A549 (cell line): ENCODE data around the gene CCDC88B. TPM values are rescaled to one million over a fixed set of nuclear protein-coding genes. Genes with fewer than 3 reads are reported as not detected.

ENCODE experiments used
- ATAC-seq, 2 experiments: fragments of 200-7000 bp in 1 of 2; fragments of >200 bp in 1 of 2; cut with Nextera tagmentation in 1 of 2; cut with Tn5 transposase in 1 of 2; 3 replicates each; pipeline versions ENCODE4 v1.8.0 to v1.9.1; 2018 to 2020; ENCODE audit warnings: mild to moderate bottlenecking in 1 of 2, moderate library complexity in 1 of 2
- CTCF ChIA-PET: fragments of 300-600 bp; sonication (Branson Sonifier 250); formaldehyde crosslinking; extraction: SDS; loops from one replicate; lab custom pipeline; 2021; ENCODE audit warnings: antibody characterized with exemption, inconsistent platforms; lab: Yijun Ruan, JAX
- POLR2A ChIA-PET: fragments of 350-600 bp; formaldehyde crosslinking; extraction: SDS; loops from one replicate; lab custom pipeline; 2021; ENCODE audit warnings: antibody characterized with exemption, inconsistent platforms; lab: Yijun Ruan, JAX
- DNase-seq, 2 experiments: peaks; one replicate each; pipeline versions ENCODE4 v3.0.0 to v3.0.0-alpha.2; 2011 to 2016; ENCODE audit warnings: low read depth in 1 of 2, low spot score in 1 of 2
- FAIRE-seq: peaks from 2 replicates; lab custom pipeline; 2011; peaks lifted over from hg19 to GRCh38; lab: Jason Lieb, UNC
- H3K27ac ChIP-seq, 2 experiments: fragments of >200 bp; sonication (Bioruptor Twin); formaldehyde crosslinking; 3 replicates each; pipeline ENCODE4 v1.5.1; 2016 to 2017
- H3K4me1 ChIP-seq: fragments of >200 bp; sonication (Bioruptor Twin); formaldehyde crosslinking; 3 replicates; pipeline ENCODE4 v1.6.1; 2016
- H3K4me2 ChIP-seq: fragments of >200 bp; sonication (Bioruptor Twin); formaldehyde crosslinking; 3 replicates; pipeline ENCODE4 v1.6.1; 2016
- H3K4me3 ChIP-seq: fragments of >200 bp; sonication (Bioruptor Twin); formaldehyde crosslinking; 3 replicates; pipeline ENCODE4 v1.5.1; 2016
- H3K9me3 ChIP-seq: fragments of >200 bp; sonication (Bioruptor Twin); formaldehyde crosslinking; 3 replicates; pipeline ENCODE4 v1.6.1; 2016
- CBX2 ChIP-seq: fragments of 200-600 bp; sonication (generic); IDR thresholded peaks from 2 replicates; pipeline ENCODE4 v1.6.1; 2016; ENCODE audit warnings: low read depth, mild to moderate bottlenecking, borderline replicate concordance
- CEBPB ChIP-seq, 2 experiments: fragments of >200 bp in 1 of 2; sonication (Bioruptor Twin) in 1 of 2; formaldehyde crosslinking in 1 of 2; IDR thresholded peaks; 2 replicates each; pipeline ENCODE4 v1.6.1; 2012 to 2016
- EHF ChIP-seq: fragments of 250-450 bp; sonication (Bioruptor Pico); IDR thresholded peaks from 2 replicates; pipeline ENCODE4 v1.5.0; 2020; ENCODE audit warnings: mild to moderate bottlenecking
- EHMT2 ChIP-seq: fragments of 200-600 bp; sonication (generic); IDR thresholded peaks from 2 replicates; pipeline ENCODE4 v1.6.1; 2016; ENCODE audit warnings: antibody characterized with exemption, low read depth, mild to moderate bottlenecking, moderate library complexity
- EP300 ChIP-seq, 2 experiments: fragments of >200 bp; sonication (Bioruptor Twin); formaldehyde crosslinking; IDR thresholded peaks; 2 replicates in 1 of 2; 3 replicates in 1 of 2; pipeline ENCODE4 v1.6.1; 2016 to 2017
- FOSL2 ChIP-seq, 2 experiments: fragments of 450-650 bp in 1 of 2; fragments of >200 bp in 1 of 2; sonication (Bioruptor Twin) in 1 of 2; formaldehyde crosslinking; IDR thresholded peaks; 2 replicates each; pipeline versions ENCODE4 v1.5.0 to v1.6.1; 2016 to 2020; ENCODE audit warnings: mild to moderate bottlenecking in 1 of 2, moderate library complexity in 1 of 2
- GATA3 ChIP-seq: IDR thresholded peaks from 2 replicates; pipeline ENCODE4 v1.6.1; 2012; ENCODE audit warnings: borderline replicate concordance
- HDAC2 ChIP-seq: fragments of 200-600 bp; sonication (generic); IDR thresholded peaks from 2 replicates; pipeline ENCODE4 v1.6.1; 2016
- JUNB ChIP-seq: fragments of >200 bp; sonication (Bioruptor Twin); formaldehyde crosslinking; IDR thresholded peaks from 2 replicates; pipeline ENCODE4 v1.6.1; 2016
- KDM1A ChIP-seq: fragments of 200-600 bp; sonication (generic); IDR thresholded peaks from 2 replicates; pipeline ENCODE4 v1.6.1; 2016; ENCODE audit warnings: low read depth, mild to moderate bottlenecking
- MAFK ChIP-seq: fragments of 450-650 bp; IDR thresholded peaks from 2 replicates; pipeline ENCODE4 v1.6.1; 2014; ENCODE audit not compliant: partially characterized antibody
- MYC ChIP-seq: IDR thresholded peaks from 2 replicates; pipeline ENCODE4 v1.6.1; 2012; ENCODE audit warnings: mild to moderate bottlenecking, inconsistent platforms, low read length, improper control_type of control experiment, borderline replicate concordance
- NPAS2 ChIP-seq: fragments of 250-450 bp; sonication (Bioruptor Pico); IDR thresholded peaks from 2 replicates; pipeline ENCODE4 v1.8.0; 2022; ENCODE audit warnings: mild to moderate bottlenecking, moderate library complexity, borderline replicate concordance
- NR3C1 ChIP-seq: fragments of >200 bp; sonication (Bioruptor Twin); formaldehyde crosslinking; IDR thresholded peaks from 3 replicates; pipeline ENCODE4 v1.6.1; 2017
- POLR2AphosphoS2 ChIP-seq: conservative IDR thresholded peaks from 2 replicates; pipeline ENCODE4 v1.6.1; 2012; ENCODE audit warnings: low read length, improper control_type of control experiment, inconsistent platforms
- RAD21 ChIP-seq, 2 experiments: fragments of >200 bp in 1 of 2; sonication (Bioruptor Twin) in 1 of 2; formaldehyde crosslinking in 1 of 2; IDR thresholded peaks in 1 of 2; conservative IDR thresholded peaks in 1 of 2; 2 replicates in 1 of 2; 3 replicates in 1 of 2; pipeline ENCODE4 v1.6.1; 2012 to 2018; ENCODE audit warnings: inconsistent platforms in 1 of 2
- TFCP2L1 ChIP-seq: fragments of 250-450 bp; sonication (Bioruptor Pico); IDR thresholded peaks from 2 replicates; pipeline ENCODE4 v1.5.0; 2021; ENCODE audit warnings: mild to moderate bottlenecking
- ZFP36 ChIP-seq: fragments of 450-650 bp; IDR thresholded peaks from 2 replicates; pipeline ENCODE4 v1.6.1; 2014; ENCODE audit warnings: borderline replicate concordance; ENCODE audit not compliant: partially characterized antibody
- whole genome bisulfite sequencing: methylation state at CpG from one replicate; pipeline ENCODE4 v1.1.6; 2017; ENCODE audit errors: missing lambda C conversion rate; 5-methylcytosine and 5-hydroxymethylcytosine counted together
- polyA plus RNA-seq, 4 experiments: library from polyadenylated mRNA; depleted of rRNA in 3 of 4; stranded (reverse); fragments of >200 nt; fragmentation: RNase III in 1 of 4; extraction: RNeasy Plus Mini Kit Qiagen cat#74134 plus additional on column Dnase treatment in 1 of 4; gene quantifications; 2 replicates in 3 of 4; 3 replicates in 1 of 4; pipeline ENCODE4 v1.2.3, GENCODE V29; 2011 to 2017
- TF ChIP-seq, protein P1 (sequence below): fragments of 450-650 bp; IDR thresholded peaks from 2 replicates; pipeline ENCODE4 v1.6.1; 2014; ENCODE audit warnings: antibody characterized with exemption
- TF ChIP-seq, protein P2 (sequence below): IDR thresholded peaks from 2 replicates; pipeline ENCODE4 v1.6.1; 2012
- TF ChIP-seq, protein P3 (sequence below): fragments of 200-600 bp; sonication (generic); IDR thresholded peaks from 2 replicates; pipeline ENCODE4 v1.6.1; 2016; ENCODE audit warnings: antibody characterized with exemption, mild to moderate bottlenecking, moderate library complexity
- TF ChIP-seq, protein P4 (sequence below): fragments of >200 bp; sonication (Bioruptor Twin); formaldehyde crosslinking; IDR thresholded peaks from 3 replicates; pipeline ENCODE4 v1.6.1; 2016
- TF ChIP-seq, protein P5 (sequence below): IDR thresholded peaks from 2 replicates; pipeline ENCODE4 v1.6.1; 2012
- TF ChIP-seq, protein P6 (sequence below): fragments of 250-450 bp; sonication (Bioruptor Pico); IDR thresholded peaks from 2 replicates; pipeline ENCODE4 v1.5.0; 2020; ENCODE audit warnings: low read depth, mild to moderate bottlenecking, moderate library complexity

CCDC88B gene
- polyA plus RNA-seq, 2 of the 4 experiments (the other 2 are of a cell fraction): 4.8 to 8.8 TPM

DNA sequence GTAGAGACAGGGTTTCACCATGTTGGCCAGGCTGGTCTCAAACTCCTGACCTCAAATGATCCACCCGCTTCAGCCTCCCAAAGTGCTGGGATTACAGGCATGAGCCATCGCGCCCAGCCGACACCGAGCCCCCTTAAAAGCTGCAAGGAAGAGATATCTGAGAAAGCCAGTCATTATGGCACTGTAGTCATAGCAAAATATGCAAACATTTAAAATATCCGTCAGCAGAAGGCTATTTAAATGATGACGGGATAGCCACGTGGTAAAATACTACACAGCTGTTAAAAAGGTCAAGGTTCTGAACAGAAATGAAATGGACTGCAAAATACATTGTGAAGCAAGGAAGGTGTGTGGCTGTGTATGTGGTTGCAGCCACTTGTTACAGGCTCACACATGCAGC is 6.4 kb upstream of the CCDC88B start:
- WGBS: 96% methylated on average over 8 of the region's 8 CpGs
- FAIRE-seq: no peak
- no peak overlapping the region for H3K4me3 ChIP-seq
- no peak for ATAC-seq
- H3K4me1 ChIP-seq: peaks cover 36% of the 10 kb centered on the region
- H3K4me2 ChIP-seq: no peak overlapping the region
- H3K9me3 ChIP-seq: no peaks in the 10 kb centered on the region
- DNase-seq: no peak
- H3K27ac ChIP-seq: peak overlapping the region in 1 of 2 experiments; percentile 91; a peak in 2 of 6 replicates
- CTCF ChIA-PET: interaction anchor here (2.2 to 33.9 kb wide), 4 partner anchors 11 to 37 kb away, joined by 5 to 996 read pairs (median 177); partner anchors contain the start of genes CATSPERZ, CCDC88B, ESRRA and PRDX5
- POLR2A ChIA-PET: interaction anchor here (2.8 kb wide), 1 partner anchor 16 kb away, joined by 45 read pairs; the partner anchor contains the start of genes PRDX5 and TRMT112
- TF ChIP-seq TFCP2L1 (CRISPR knock-in tag) (no peak), EP300 (IDR thresholded peaks at IDR 0.05) (no peak), RAD21 (conservative IDR thresholded peaks at IDR 0.05 in 1 of 2, IDR thresholded peaks at IDR 0.05 in 1 of 2) (no peak)
- TF ChIP-seq, protein P1, sequence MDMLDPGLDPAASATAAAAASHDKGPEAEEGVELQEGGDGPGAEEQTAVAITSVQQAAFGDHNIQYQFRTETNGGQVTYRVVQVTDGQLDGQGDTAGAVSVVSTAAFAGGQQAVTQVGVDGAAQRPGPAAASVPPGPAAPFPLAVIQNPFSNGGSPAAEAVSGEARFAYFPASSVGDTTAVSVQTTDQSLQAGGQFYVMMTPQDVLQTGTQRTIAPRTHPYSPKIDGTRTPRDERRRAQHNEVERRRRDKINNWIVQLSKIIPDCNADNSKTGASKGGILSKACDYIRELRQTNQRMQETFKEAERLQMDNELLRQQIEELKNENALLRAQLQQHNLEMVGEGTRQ: no peak
- TF ChIP-seq, all 56 proteins: peak for 0

DNA sequence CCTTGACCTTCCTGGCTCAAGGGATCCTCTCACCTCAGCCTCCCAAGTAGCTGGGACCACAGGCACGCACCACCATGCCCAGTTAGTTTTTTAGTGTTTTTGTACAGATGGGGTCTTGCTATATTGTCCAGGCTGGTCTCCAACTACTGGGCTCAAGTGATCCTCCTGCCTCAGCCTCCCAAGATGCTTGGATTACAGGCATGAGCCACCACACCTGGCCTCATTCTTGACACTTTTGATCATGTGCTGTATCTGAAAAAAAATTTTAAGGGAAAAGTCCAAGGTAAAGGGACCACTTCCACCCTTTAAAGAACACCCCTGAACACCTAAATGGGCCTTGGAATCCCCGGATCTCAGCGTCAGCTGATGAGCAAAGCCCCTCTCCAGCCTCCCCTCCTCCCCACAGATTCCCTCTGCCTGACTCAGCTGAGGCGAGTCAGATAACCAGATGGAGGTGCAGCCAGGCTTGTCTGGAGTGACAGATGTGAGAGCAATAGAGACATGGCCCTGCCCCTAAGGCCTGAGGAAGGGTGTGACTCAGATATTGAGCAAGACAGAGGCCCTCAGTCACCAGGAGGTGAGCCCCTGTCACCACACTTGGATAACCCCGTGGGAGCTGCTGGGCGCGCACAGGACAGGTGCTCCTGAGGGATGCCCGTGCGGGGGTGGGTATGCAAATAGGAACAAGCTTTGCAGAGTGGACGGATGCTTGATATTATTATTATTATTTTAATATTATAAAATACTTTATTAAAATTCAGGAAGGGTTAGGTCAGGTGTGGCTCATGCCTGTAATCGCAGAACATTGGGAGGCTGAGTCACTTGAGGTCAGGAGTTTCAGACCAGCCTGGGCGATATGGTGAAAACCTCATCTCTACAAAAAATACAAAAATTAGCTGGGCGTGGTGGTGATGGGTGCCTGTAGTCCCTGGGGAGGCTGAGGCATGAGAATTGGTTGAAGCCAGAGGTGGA is 5.0 kb upstream of the CCDC88B start:
- peak; percentile 87 to 94 for ATAC-seq
- ChIA-PET CTCF (interaction anchor here (1.0 to 33.9 kb wide), 6 partner anchors 9 to 25 kb away, joined by 3 to 996 read pairs (median 6); partner anchors contain the start of genes CATSPERZ, ESRRA, PRDX5 and TRMT112), POLR2A (interaction anchor here (0.8 to 1.8 kb wide), 3 partner anchors 18 to 31 kb away, joined by 3 to 19 read pairs (median 4); partner anchors contain the start of genes PRDX5 and TRMT112)
- Histone ChIP-seq H3K27ac (peak overlapping the region; percentile 51 to 91), H3K4me2 (peak overlapping the region; percentile 70), H3K9me3 (no peaks in the 10 kb centered on the region), H3K4me3 (no peak overlapping the region), H3K4me1 (peaks cover 36% of the 10 kb centered on the region)
- DNase-seq: peak; percentile 96 to 97
- 8% methylated on average over 13 of the region's 13 CpGs for WGBS
- no peak for FAIRE-seq
- TF ChIP-seq CEBPB (IDR thresholded peaks at IDR 0.05): peak; percentile 92 to 98
- TF ChIP-seq, protein P2, sequence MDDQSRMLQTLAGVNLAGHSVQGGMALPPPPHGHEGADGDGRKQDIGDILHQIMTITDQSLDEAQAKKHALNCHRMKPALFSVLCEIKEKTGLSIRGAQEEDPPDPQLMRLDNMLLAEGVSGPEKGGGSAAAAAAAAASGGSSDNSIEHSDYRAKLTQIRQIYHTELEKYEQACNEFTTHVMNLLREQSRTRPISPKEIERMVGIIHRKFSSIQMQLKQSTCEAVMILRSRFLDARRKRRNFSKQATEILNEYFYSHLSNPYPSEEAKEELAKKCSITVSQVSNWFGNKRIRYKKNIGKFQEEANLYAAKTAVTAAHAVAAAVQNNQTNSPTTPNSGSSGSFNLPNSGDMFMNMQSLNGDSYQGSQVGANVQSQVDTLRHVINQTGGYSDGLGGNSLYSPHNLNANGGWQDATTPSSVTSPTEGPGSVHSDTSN: peak; percentile 88
- TF ChIP-seq GATA3: peak; percentile 75; the same call in 1 of the 2 replicates
- no peak for TF ChIP-seq NR3C1
- no peak for TF ChIP-seq EHF (CRISPR knock-in tag)
- peak; percentile 86 for TF ChIP-seq FOSL2 (IDR thresholded peaks at IDR 0.05)
- peak; percentile 97 for TF ChIP-seq FOSL2 (CRISPR knock-in tag; IDR thresholded peaks at IDR 0.05)
- peak; percentile 80; the same call in 1 of the 2 replicates for TF ChIP-seq KDM1A
- TF ChIP-seq, protein P3, sequence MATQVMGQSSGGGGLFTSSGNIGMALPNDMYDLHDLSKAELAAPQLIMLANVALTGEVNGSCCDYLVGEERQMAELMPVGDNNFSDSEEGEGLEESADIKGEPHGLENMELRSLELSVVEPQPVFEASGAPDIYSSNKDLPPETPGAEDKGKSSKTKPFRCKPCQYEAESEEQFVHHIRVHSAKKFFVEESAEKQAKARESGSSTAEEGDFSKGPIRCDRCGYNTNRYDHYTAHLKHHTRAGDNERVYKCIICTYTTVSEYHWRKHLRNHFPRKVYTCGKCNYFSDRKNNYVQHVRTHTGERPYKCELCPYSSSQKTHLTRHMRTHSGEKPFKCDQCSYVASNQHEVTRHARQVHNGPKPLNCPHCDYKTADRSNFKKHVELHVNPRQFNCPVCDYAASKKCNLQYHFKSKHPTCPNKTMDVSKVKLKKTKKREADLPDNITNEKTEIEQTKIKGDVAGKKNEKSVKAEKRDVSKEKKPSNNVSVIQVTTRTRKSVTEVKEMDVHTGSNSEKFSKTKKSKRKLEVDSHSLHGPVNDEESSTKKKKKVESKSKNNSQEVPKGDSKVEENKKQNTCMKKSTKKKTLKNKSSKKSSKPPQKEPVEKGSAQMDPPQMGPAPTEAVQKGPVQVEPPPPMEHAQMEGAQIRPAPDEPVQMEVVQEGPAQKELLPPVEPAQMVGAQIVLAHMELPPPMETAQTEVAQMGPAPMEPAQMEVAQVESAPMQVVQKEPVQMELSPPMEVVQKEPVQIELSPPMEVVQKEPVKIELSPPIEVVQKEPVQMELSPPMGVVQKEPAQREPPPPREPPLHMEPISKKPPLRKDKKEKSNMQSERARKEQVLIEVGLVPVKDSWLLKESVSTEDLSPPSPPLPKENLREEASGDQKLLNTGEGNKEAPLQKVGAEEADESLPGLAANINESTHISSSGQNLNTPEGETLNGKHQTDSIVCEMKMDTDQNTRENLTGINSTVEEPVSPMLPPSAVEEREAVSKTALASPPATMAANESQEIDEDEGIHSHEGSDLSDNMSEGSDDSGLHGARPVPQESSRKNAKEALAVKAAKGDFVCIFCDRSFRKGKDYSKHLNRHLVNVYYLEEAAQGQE: no peak
- TF ChIP-seq CBX2: no peak
- TF ChIP-seq POLR2AphosphoS2: no peak
- TF ChIP-seq, protein P4, sequence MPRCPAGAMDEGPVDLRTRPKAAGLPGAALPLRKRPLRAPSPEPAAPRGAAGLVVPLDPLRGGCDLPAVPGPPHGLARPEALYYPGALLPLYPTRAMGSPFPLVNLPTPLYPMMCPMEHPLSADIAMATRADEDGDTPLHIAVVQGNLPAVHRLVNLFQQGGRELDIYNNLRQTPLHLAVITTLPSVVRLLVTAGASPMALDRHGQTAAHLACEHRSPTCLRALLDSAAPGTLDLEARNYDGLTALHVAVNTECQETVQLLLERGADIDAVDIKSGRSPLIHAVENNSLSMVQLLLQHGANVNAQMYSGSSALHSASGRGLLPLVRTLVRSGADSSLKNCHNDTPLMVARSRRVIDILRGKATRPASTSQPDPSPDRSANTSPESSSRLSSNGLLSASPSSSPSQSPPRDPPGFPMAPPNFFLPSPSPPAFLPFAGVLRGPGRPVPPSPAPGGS: 0 out of 3 replicates have a peak, but pooled peaks have one; percentile 24
- TF ChIP-seq HDAC2: no peak
- TF ChIP-seq, protein P5, sequence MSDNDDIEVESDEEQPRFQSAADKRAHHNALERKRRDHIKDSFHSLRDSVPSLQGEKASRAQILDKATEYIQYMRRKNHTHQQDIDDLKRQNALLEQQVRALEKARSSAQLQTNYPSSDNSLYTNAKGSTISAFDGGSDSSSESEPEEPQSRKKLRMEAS: 0 out of 2 replicates have a peak, but pooled peaks have one; percentile 53
- TF ChIP-seq, protein P1: peak; percentile 44; the same call in 1 of the 2 replicates
- TF ChIP-seq, protein P6, sequence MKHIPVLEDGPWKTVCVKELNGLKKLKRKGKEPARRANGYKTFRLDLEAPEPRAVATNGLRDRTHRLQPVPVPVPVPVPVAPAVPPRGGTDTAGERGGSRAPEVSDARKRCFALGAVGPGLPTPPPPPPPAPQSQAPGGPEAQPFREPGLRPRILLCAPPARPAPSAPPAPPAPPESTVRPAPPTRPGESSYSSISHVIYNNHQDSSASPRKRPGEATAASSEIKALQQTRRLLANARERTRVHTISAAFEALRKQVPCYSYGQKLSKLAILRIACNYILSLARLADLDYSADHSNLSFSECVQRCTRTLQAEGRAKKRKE (CRISPR knock-in tag): no peak
- TF ChIP-seq EP300 (IDR thresholded peaks at IDR 0.05): peak in 1 of 2 experiments; percentile 52; a peak in 1 of 5 replicates
- TF ChIP-seq JUNB: peak; percentile 88
- peak; percentile 56; the same call in 1 of the 2 replicates for TF ChIP-seq MYC
- no peak for TF ChIP-seq EHMT2
- TF ChIP-seq NPAS2 (CRISPR knock-in tag): no peak
- no peak for TF ChIP-seq ZFP36
- peak; percentile 44 for TF ChIP-seq MAFK
